Thyroid gland (tissue), 4 donors: Measurements from ENCODE around the gene R3HDML. TPM values are rescaled to one million over a fixed set of nuclear protein-coding genes. Genes with fewer than 3 reads are reported as not detected.

Experiments
- DNase-seq, 2 donors: peaks; one replicate each; pipeline ENCODE4 v3.0.0-alpha.2; 2019
- H3K27ac ChIP-seq, 3 donors: fragments of 200-600 bp; sonication (generic); 1 replicate in 2 of 3; 2 replicates in 1 of 3; pipeline ENCODE4 v1.5.1; 2016 to 2019; ENCODE audit warnings: mild to moderate bottlenecking in 1 of 3, moderate library complexity in 1 of 3
- H3K27me3 ChIP-seq: fragments of 200-600 bp; sonication (generic); one replicate; pipeline ENCODE4 v1.5.1; 2019
- H3K36me3 ChIP-seq, 2 donors: fragments of 200-600 bp; sonication (generic); one replicate each; pipeline ENCODE4 v1.5.1; 2016 to 2019
- H3K4me1 ChIP-seq, 2 donors: fragments of 200-600 bp; sonication (generic); one replicate each; pipeline ENCODE4 v1.5.1; 2017 to 2019
- H3K4me3 ChIP-seq, 3 donors: fragments of 200-600 bp; sonication (generic); replicated peaks in 1 of 3; 1 replicate in 2 of 3; 2 replicates in 1 of 3; pipeline ENCODE4 v1.5.1; 2016; ENCODE audit warnings: mild to moderate bottlenecking in 1 of 3
- H3K9me3 ChIP-seq: fragments of 200-600 bp; sonication (generic); one replicate; pipeline ENCODE4 v1.5.1; 2017
- CTCF ChIP-seq, 6 experiments: fragments of 200-600 bp in 3 of 6; fragments of 450-650 bp in 3 of 6; sonication (generic) in 3 of 6; IDR thresholded peaks; one replicate each; pipeline ENCODE4 v1.5.1; 2016 to 2019; ENCODE audit warnings: antibody characterized with exemption in 6 of 6, mild to moderate bottlenecking in 2 of 6, inconsistent platforms in 1 of 6, moderate library complexity in 1 of 6
- POLR2A ChIP-seq, 2 donors: fragments of 450-650 bp; IDR thresholded peaks; one replicate each; pipeline ENCODE4 v1.6.1; 2017; ENCODE audit warnings: antibody characterized with exemption in 2 of 2, mild to moderate bottlenecking in 2 of 2, moderate library complexity in 1 of 2
- WGBS, 2 donors: methylation state at CpG; one replicate each; pipeline ENCODE4 v1.1.5; 2017; 5-methylcytosine and 5-hydroxymethylcytosine counted together
- intact Hi-C: fragments of 100-400 bp; cut with DNase I; formaldehyde crosslinking; loops from one replicate; pipeline ENCODE4 v1.15.1; 2023
- total RNA-seq, 4 donors: library from RNA; depleted of rRNA; stranded (reverse); fragments of >200 nt; gene quantifications; one replicate each; pipeline ENCODE4 v1.2.3, GENCODE V29; 2016

Gene R3HDML
- total RNA-seq, 4 donors from 2014 or later, result not detected

- Histone ChIP-seq H3K36me3 (no peaks in the 10 kb centered on the region), H3K27me3 (no peaks in the 10 kb centered on the region), H3K27ac (no peak overlapping the region), H3K9me3 (no peaks in the 10 kb centered on the region), H3K4me1 (no peaks in the 10 kb centered on the region), H3K4me3 (no peak overlapping the region)
- TF ChIP-seq CTCF (IDR thresholded peaks at IDR 0.05) (no peak), POLR2A (IDR thresholded peaks at IDR 0.05) (no peak)
- intact Hi-C loops, result no loop called here
- WGBS, 2 donors, result 87 to 90% methylated on average over 3 of the region's 3 CpGs
- no peak for DNase-seq
These were observed 24.2 kb downstream of the R3HDML start for GRCh38 chr20:44361021-44361420.

- Histone ChIP-seq H3K9me3 (no peaks in the 10 kb centered on the region), H3K27me3 (no peaks in the 10 kb centered on the region), H3K36me3 (no peaks in the 10 kb centered on the region), H3K4me1 (no peaks in the 10 kb centered on the region), H3K4me3 (no peak overlapping the region), H3K27ac (no peak overlapping the region)
- TF ChIP-seq CTCF (IDR thresholded peaks at IDR 0.05), result no peak
- WGBS, 2 donors, result 85 to 91% methylated on average over 4 of the region's 4 CpGs
- no peak for DNase-seq
- intact Hi-C loops, result no loop called here
These were observed 25.7 kb downstream of the R3HDML start for GRCh38 chr20:44362466-44362940.

GRCh38 chr20:44364068-44364467, 27.2 kb downstream of the R3HDML start:
- intact Hi-C loops, result no loop called here
- no peaks in the 10 kb centered on the region for H3K4me1 ChIP-seq
- H3K4me3 ChIP-seq, result no peak overlapping the region
- DNase-seq, result no peak
- WGBS, 2 donors, result 84 to 87% methylated on average over 4 of the region's 4 CpGs
- H3K36me3 ChIP-seq, result no peaks in the 10 kb centered on the region
- H3K27me3 ChIP-seq, result no peaks in the 10 kb centered on the region
- no peak for TF ChIP-seq CTCF (IDR thresholded peaks at IDR 0.05)
- TF ChIP-seq POLR2A (IDR thresholded peaks at IDR 0.05), result no peak
- no peak overlapping the region for H3K27ac ChIP-seq
- H3K9me3 ChIP-seq, result no peaks in the 10 kb centered on the region

- H3K27me3 ChIP-seq, result no peaks in the 10 kb centered on the region
- no peak overlapping the region for H3K4me3 ChIP-seq
- DNase-seq, result no peak
- H3K9me3 ChIP-seq, result no peaks in the 10 kb centered on the region
- intact Hi-C loops, result no loop called here
- no peaks in the 10 kb centered on the region for H3K36me3 ChIP-seq
- WGBS, 2 donors, result 88 to 93% methylated on average over 6 of the region's 6 CpGs
- no peak overlapping the region for H3K27ac ChIP-seq
- H3K4me1 ChIP-seq, result no peaks in the 10 kb centered on the region
- TF ChIP-seq CTCF (IDR thresholded peaks at IDR 0.05), result no peak
- no peak for TF ChIP-seq POLR2A (IDR thresholded peaks at IDR 0.05)
These were observed 27.9 kb downstream of the R3HDML start for GRCh38 chr20:44364780-44365179.

GRCh38 chr20:44367746-44368145, 30.9 kb downstream of the R3HDML start:
- intact Hi-C loops, result no loop called here
- no peak for DNase-seq
- Histone ChIP-seq H3K4me3 (no peak overlapping the region), H3K9me3 (no peaks in the 10 kb centered on the region), H3K27ac (no peak overlapping the region), H3K4me1 (no peaks in the 10 kb centered on the region), H3K27me3 (no peaks in the 10 kb centered on the region), H3K36me3 (no peaks in the 10 kb centered on the region)
- WGBS, 2 donors, result 93 to 97% methylated on average over 6 of the region's 6 CpGs
- TF ChIP-seq CTCF (IDR thresholded peaks at IDR 0.05) (no peak), POLR2A (IDR thresholded peaks at IDR 0.05) (no peak)
